ENCODE results near the gene FHL1.

DNA sequence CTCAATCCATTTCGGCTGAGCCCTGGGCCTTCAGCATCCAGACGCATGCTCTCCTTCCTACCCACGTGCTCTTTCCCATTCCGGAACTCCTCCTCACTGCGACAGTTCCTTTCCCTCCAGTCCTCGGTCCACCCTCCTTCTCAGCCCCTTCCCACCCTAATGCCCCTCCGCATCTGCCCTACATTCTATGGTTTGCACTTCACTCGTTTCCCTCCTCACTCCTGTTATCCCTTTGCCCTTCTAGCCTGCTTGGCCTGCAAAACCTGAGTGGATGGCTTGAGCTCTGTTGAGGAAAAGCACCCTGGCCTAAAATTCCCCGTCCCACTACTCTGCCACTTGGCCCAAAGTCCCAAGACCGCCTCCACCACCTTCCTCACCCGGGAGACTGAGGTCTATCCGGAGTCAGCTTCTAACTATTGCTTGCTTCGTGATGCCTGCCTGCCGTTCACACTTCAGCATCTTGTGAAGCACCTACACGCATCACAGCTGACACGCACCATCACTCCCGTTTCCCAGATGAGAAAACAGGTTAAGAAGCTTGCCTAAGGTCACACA, 65.3 kb downstream of the FHL1 start:
- TF ChIP-seq, protein P1, sequence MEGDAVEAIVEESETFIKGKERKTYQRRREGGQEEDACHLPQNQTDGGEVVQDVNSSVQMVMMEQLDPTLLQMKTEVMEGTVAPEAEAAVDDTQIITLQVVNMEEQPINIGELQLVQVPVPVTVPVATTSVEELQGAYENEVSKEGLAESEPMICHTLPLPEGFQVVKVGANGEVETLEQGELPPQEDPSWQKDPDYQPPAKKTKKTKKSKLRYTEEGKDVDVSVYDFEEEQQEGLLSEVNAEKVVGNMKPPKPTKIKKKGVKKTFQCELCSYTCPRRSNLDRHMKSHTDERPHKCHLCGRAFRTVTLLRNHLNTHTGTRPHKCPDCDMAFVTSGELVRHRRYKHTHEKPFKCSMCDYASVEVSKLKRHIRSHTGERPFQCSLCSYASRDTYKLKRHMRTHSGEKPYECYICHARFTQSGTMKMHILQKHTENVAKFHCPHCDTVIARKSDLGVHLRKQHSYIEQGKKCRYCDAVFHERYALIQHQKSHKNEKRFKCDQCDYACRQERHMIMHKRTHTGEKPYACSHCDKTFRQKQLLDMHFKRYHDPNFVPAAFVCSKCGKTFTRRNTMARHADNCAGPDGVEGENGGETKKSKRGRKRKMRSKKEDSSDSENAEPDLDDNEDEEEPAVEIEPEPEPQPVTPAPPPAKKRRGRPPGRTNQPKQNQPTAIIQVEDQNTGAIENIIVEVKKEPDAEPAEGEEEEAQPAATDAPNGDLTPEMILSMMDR (IDR thresholded peaks at IDR 0.05), result no peak
- TF ChIP-seq EP300 (IDR thresholded peaks at IDR 0.05; ENCODE audit: low read depth), result no peak

Data from transverse colon (tissue), 3 donors.